ENCODE measurements around the gene TNRC6A. TPM values are rescaled to one million over a fixed set of nuclear protein-coding genes. Genes with fewer than 3 reads are reported as not detected.

Gene TNRC6A
- total and polyA plus RNA-seq, 9 of the 15 experiments (the other 6 are each of a cell fraction or from before 2014, with no cell fraction given): 3.4 to 32.1 (median 26.6) TPM

DNA sequence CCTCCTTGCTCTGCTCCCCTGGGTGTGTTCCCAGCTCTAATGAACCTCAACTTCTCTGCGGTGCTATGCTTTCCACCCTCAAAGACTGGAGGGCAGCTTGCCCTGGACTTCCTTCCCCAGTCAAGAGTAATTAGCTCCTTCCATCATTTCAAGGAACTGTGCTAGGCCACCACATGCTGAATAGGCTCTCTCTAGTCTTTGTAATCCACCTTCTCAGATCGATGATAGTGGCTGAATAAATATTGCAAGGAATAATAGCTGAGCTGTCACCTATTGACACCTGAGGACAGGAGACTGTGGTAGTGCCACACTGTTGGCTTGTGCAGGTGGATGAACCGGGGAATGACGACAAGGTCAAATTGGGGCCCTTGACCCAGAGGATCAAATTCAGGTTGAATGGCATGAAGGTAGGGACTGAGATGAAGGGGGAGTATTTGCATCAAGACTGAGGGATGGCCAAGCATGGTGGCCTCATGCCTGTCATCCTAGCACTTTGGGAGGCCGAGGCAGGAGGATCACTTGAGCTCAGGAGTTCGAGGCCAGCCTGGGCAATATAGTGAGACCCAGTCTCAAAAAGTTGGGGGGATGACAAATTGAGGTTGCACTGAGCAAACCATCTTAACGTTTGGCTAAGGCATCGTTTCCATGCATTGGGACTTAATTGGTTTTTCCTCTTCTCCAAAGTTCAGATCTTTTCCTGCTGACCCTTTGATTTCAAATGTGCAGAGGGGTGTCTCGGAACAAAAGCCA is 97.5 kb downstream of the TNRC6A start:
- 92% methylated on average over 9 of the region's 9 CpGs for WGBS (ENCODE audit: insufficient coverage, low coverage, missing lambda C conversion rate)
- intact Hi-C loops (cut with micrococcal nuclease) (no loop called here), in situ Hi-C loops (cut with MboI) (no loop called here)
- ChIA-PET POLR2A (no interaction called here), CTCF (ENCODE audit: low intra/inter-chr PET ratio) (no interaction called here)
- H3K4me1 ChIP-seq (replicated peaks in 1 of 2; ENCODE audit: control insufficient read depth in 2 of 2, insufficient read depth in 2 of 2, low read length in 2 of 2): peaks cover 3 to 8% of the 10 kb centered on the region in 2 experiments; a peak in 3 of 5 replicates
- no peak for ATAC-seq
- H3K79me2 ChIP-seq (ENCODE audit: control insufficient read depth, insufficient read depth, low read length): no peaks in the 10 kb centered on the region
- H3K36me3 ChIP-seq (ENCODE audit: control insufficient read depth, insufficient read depth, low read length): peaks cover 38% of the 10 kb centered on the region
- no peak overlapping the region for H3K4me3 ChIP-seq
- H3K4me2 ChIP-seq (ENCODE audit: insufficient read depth, low read length): no peak overlapping the region
- no peak for FAIRE-seq
- H3K9me3 ChIP-seq (replicated peaks; ENCODE audit: control insufficient read depth, insufficient read depth, low read depth, low read length): no peaks in the 10 kb centered on the region
- no peaks in the 10 kb centered on the region for H3K27me3 ChIP-seq (ENCODE audit: control insufficient read depth in 2 of 2, insufficient read depth in 2 of 2, low read length in 2 of 2)
- BruUV-seq (replicated peaks): no TSS peak
- no peaks in the 10 kb centered on the region for H4K20me1 ChIP-seq (replicated peaks; ENCODE audit: control insufficient read depth, insufficient read depth, low read length)
- H3K9me1 ChIP-seq (ENCODE audit: control insufficient read depth, insufficient read depth, low read length): no peaks in the 10 kb centered on the region
- no peak for DNase-seq (ENCODE audit: extremely low read depth in 1 of 4, low spot score in 3 of 4)
- no peak overlapping the region for H3K27ac ChIP-seq (ENCODE audit: extremely low read depth, low read depth, low read length)
- no peak overlapping the region for H3K9ac ChIP-seq (ENCODE audit: insufficient read depth in 1 of 2, low read depth in 2 of 2, low read length in 2 of 2)
- TF ChIP-seq GATAD2B (IDR thresholded peaks at IDR 0.05; ENCODE audit: borderline replicate concordance) (no peak), HMG20B (CRISPR knock-in tag; IDR thresholded peaks at IDR 0.05) (no peak), ZNF121 (CRISPR knock-in tag; conservative IDR thresholded peaks at IDR 0.05) (0 out of 2 replicates have a peak, but pooled peaks have one; percentile 7), MIER1 (IDR thresholded peaks at IDR 0.05; ENCODE audit: low read depth) (no peak), TAF7 (tag; IDR thresholded peaks at IDR 0.05) (no peak), EZH2 (IDR thresholded peaks at IDR 0.05; ENCODE audit: borderline replicate concordance, low read depth, low read length) (no peak)
- no peak overlapping the region for H2AFZ ChIP-seq (ENCODE audit: low read depth, low read length)
